C4-2B (cell line): ENCODE data around the gene SAPCD1.
A peak's percentile ranks its signal among the peaks of the same experiment; 100 is the strongest.

Experiments used
- H3K27ac ChIP-seq: fragments of 450-650 bp; 2 replicates; pipeline ENCODE4 v1.5.1; 2017
- ZFX ChIP-seq: fragments of 450-650 bp; IDR thresholded peaks from 2 replicates; pipeline ENCODE4 v1.6.1; 2017
- TF ChIP-seq, protein P1 (sequence below): fragments of 450-650 bp; conservative IDR thresholded peaks from 2 replicates; pipeline ENCODE4 v1.5.1; 2017; ENCODE audit warnings: mild to moderate bottlenecking

SAPCD1 gene

DNA sequence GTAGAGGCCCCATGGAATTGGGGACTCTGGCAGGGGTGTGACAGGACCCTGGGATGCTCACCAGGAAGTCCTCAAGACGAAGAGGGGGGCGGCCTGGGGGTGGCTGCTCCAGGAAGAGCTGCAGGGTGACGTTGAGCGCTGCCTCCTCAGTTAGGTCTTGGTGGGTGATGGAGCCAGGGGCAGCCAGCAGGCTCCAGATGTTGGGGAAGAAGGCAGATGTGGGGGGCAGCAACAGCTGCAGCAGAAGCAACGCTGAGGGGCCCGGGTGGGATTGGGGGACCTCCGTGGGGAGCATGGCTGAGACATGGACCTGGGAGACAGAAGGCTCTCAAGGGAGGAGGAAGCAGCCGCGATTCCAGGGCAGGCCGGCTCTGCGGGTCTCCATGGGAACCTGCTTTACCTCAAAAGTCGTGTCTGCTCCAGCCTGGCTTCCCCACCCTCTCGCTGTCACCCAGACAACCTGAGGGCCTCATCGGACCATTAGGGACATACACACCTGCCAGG, 14.1 kb downstream of the SAPCD1 start:
- TF ChIP-seq, protein P1, sequence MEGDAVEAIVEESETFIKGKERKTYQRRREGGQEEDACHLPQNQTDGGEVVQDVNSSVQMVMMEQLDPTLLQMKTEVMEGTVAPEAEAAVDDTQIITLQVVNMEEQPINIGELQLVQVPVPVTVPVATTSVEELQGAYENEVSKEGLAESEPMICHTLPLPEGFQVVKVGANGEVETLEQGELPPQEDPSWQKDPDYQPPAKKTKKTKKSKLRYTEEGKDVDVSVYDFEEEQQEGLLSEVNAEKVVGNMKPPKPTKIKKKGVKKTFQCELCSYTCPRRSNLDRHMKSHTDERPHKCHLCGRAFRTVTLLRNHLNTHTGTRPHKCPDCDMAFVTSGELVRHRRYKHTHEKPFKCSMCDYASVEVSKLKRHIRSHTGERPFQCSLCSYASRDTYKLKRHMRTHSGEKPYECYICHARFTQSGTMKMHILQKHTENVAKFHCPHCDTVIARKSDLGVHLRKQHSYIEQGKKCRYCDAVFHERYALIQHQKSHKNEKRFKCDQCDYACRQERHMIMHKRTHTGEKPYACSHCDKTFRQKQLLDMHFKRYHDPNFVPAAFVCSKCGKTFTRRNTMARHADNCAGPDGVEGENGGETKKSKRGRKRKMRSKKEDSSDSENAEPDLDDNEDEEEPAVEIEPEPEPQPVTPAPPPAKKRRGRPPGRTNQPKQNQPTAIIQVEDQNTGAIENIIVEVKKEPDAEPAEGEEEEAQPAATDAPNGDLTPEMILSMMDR, result no peak
- no peak for TF ChIP-seq ZFX
- peak overlapping the region; percentile 44 for H3K27ac ChIP-seq

DNA sequence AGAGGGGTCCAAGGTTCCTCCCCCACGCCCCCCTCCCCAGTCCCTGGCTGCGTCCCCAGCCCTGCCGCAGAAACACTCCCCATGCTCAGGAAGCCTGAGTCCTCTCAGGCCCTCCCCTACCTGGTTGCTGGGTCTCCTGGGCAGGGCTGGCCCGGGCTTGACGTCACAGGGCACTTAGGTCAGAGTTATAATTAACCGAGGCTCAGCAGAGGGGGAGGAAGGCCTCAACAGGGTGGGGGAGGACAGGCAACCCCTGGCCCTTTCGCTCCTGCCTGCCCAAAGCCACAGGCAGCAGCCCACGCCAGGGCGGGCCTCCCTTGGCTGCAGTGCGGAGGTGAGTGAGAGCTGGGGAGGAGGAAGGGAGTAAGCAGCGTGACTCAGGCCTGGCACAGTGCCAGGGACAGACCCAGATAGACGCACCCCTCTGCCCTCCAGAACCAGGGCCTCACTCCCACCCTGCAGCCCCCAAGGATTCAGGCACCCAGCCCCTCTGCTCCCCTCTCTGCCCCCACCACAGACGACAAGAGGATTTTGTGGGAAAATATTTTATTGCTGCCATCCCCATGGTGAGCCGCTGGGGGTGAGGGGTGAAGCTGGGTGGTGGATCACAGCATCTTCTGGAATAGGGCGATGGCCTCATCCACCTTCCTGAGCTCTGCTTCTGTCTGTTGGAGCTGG, 14.7 kb downstream of the SAPCD1 start, which contains the start of gene VWA7:
Gene VWA7 (minus strand): TSS at position 340 of the 678 bp plus-strand sequence. CDS start 549 bp downstream, outside the sequence.
- TF ChIP-seq, protein P1, result no peak
- no peak for TF ChIP-seq ZFX
- peak within 1 kb of the TSS; percentile 44 for H3K27ac ChIP-seq

DNA sequence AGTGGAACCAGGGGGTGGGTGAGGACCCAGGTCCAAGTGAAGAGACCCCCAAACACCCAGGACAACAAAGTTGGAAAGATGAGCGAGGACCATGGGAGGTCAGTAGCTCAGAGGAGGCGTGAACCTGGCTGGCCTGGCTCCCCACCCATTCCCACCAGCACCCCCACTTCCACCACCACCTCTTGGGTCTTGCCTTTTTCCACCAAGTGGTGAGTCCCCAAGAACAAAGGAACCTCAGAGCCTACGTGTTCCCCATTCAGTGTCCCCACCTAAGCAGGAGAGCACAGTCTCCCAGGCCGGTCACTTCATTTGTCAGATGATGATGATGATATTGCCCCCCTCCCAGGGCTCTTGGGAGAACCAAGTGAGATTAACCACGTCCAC, 15.2 kb downstream of the SAPCD1 start:
- TF ChIP-seq ZFX, result no peak
- TF ChIP-seq, protein P1, result no peak
- H3K27ac ChIP-seq, result peak overlapping the region; percentile 44; the same call in 1 of the 2 replicates

DNA sequence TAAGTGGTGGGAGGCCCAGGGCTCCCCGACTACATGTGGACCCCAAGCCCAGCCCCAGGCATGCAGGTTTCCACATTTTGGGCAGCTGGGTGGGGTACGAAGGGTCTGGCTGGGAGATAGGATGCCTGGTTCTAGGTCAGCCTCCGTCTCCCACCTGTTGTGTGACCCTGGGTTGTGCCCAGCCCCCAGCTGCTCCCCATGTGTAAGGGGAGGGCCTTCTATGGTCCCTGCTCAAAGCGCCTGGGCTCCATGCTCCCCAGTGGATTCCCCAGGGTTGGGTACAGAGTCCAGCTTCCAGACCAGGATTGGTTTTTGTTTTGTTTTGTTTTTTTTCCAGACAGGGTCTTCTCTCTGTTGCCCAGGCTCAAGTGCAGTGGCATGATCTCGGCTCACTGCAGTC, 15.7 kb downstream of the SAPCD1 start:
- H3K27ac ChIP-seq, result no peak overlapping the region

DNA sequence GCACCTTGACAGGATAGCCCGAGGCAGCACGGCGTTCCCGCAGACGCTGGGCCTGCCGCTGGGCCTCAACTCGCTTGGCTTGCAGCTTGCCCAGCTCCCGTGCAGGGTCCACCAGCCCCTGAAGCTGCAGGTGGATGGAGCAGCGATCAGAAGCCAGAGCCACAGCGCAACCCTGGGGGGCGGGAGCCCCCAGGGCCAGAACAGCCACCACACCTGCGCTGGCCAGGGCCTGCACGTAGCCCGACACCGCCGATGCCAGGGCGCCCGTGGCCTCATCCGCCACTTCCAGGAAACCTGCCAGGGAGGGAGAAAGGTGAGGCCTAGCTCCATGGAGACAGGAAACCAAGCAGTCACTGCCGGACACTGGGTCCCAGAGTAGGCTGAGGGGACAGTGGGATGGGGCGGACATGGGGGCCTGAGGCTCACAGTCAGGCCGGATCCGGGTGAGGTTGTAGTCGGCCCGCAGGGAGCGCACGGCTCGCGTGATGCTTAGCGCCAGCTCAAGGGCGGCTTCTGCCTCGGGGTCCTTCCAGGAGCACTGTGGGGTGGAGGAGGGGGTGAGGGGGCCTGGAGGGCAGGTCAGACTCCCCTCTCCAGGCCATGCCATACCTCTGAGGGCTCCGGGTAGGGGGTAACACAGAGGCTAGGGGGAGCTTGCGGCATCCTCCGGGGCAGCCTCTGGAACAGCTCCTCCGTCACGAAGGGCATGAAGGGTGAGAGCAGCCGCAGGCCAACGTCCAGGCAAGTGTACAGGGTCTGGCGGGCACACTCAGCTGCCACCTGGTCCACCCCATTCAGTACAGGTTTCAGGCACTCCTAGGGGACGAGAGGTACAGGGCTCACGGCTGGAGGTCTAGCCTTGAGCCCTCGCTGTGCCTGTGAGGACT, 16.8 kb downstream of the SAPCD1 start:
- TF ChIP-seq, protein P1, result no peak
- no peak for TF ChIP-seq ZFX
- H3K27ac ChIP-seq, result no peak overlapping the region

More for the DNA sequence above, 15.7 kb downstream of the SAPCD1 start:
- no peak for TF ChIP-seq ZFX
- TF ChIP-seq, protein P1, result no peak

DNA sequence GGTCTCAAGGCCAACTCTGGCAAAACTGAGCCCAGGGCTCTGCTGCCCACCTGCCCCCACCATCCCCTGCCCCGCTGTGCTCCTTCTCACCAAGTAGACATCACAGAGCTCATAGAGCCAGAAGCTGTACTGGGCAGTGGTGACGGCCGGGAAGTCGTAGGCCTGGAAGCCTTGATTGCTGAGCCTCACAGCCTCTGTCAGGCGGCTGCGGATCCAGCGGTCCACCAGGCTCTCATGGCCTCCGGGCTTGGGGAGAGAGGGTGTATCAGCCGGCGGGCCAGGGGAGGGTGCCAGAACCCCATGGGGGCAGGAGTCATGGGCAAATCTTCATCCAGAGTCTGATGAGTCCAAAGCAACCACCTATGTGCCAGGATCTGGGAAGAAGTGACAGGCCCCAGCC, 17.5 kb downstream of the SAPCD1 start:
- no peak overlapping the region for H3K27ac ChIP-seq
- TF ChIP-seq, protein P1, result no peak
